A549 treated with AZD2906 at 1 μM for 4 hours (cell line): ENCODE data around the gene MLLT11. TPM values are rescaled to one million over a fixed set of nuclear protein-coding genes. Genes with fewer than 3 reads are reported as not detected.

Experiments
- total RNA-seq: library from RNA; stranded (reverse); fragments of 200-300 nt; extraction: Qiagen RNA extraction; gene quantifications from 5 replicates; pipeline ENCODE4 v1.2.3, GENCODE V29; 2022

MLLT11 gene
- 12.0 to 14.2 TPM (median 13.9 TPM) in 5 replicates for total RNA-seq

DNA sequence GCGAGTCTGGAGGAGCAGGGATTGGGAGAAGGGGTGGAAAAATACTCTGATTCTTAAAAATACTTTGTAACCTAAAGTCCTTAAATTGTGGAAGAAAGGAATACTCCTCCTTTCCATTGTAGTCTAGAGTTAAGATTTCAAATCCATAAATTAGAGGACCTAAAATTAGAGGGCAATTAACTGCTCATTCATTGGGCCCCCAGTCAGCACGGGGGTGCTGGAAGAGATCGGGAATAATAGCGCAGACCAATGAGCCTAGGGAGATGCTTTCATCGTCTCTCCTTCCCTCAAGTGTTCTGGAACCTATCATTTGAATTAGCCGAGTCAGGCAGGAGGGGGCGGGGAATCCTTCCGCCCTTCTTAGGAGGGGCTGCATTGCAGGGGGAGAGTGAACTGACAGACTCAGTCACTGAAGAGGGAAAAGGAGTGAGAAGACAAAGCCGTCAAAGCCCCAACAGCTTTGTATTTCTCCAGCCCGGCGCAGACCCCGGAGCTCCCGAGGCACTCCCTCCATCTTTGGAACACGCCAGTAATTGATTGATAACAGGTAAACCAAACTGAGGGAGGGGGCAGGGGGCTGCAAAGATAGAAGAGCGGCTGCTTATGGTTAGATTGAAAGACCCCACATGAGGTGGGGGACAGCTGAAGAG is at the start of gene MLLT11:
MLLT11 (plus strand) TSS at position 391 of the 650 bp plus-strand sequence. CDS start 6,828 bp downstream, outside the sequence.

GRCh38 chr1:151036356-151036755 is 23.8 kb upstream of the MLLT11 start, which contains the start of gene BNIPL:
Gene BNIPL (plus strand): TSS chr1:151036586. CDS start chr1:151036726, 140 bp downstream.

GRCh38 chr1:151047591-151047924 is 12.6 kb upstream of the MLLT11 start, which contains the start of gene C1orf56:
Gene C1orf56 (plus strand): TSS chr1:151047751. CDS start chr1:151047848, 97 bp downstream.

GRCh38 chr1:151059109-151060006 is 839 bp upstream of the MLLT11 start, which contains the start of gene CDC42SE1:
Gene CDC42SE1 (minus strand): TSS chr1:151059622. CDS start chr1:151055730, 3,892 bp downstream.

DNA sequence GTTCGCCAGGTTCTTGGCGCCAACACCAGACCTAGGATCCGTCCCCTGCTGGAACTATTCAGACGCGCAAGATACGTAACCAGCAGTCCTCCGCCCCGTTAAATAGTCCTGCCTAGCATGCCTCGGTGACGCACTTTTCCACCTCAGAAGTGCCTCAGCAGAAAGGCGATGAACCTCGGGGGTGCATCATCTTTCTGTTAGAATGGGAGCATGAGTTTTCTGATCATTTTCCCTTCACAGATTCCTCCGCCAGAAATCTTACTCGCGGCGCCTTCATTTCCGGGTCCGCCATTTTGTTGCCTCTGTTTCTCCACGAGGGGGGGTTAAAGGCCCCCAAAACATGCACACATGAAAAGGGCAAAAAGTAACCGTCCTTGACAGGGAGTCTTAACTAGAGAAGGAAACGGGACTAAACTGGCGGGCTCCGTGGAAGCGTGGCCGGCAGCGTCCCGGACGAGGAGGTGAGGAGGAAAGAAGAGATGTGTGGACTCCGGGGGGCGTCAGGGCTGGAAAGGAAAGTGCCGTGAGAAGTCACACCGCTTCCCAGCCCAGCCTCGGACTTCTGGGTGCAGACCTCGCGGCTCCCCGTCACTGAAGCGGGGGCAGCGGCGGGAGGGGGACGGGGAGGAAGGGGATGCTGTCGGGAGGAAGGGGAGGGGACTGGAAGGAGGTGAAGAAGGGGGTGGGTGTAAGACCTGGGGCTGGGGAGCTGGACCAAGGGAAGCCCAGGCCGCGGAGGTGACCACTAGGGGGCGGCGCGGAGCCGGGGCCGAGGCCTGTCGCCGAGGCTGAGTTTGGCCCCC is 10.5 kb downstream of the MLLT11 start, which contains the start of gene GABPB2:
GABPB2 (plus strand) TSS at position 288 of the 803 bp plus-strand sequence. CDS start 17,429 bp downstream, outside the sequence.

Other genes starting within 250 kb of the MLLT11 start
- 10.6 to 13.1 TPM (median 12.2 TPM) in 5 replicates for gene ARNT, start 183.8 kb upstream of the MLLT11 start, total RNA-seq
- not detected in 5 replicates for gene CTXND2, start 173.3 kb upstream of the MLLT11 start, total RNA-seq
- gene SETDB1, start 134.0 kb upstream of the MLLT11 start, total RNA-seq, result 20.7 to 23.2 TPM (median 21.6 TPM) in 5 replicates
- 230 to 240 TPM (median 231 TPM) in 5 replicates for gene CERS2, start 85.6 kb upstream of the MLLT11 start, total RNA-seq
- 0.56 to 1.0 TPM (median 0.72 TPM) in 5 replicates for gene ANXA9, start 78.1 kb upstream of the MLLT11 start, total RNA-seq
- gene MINDY1, start 53.5 kb upstream of the MLLT11 start, total RNA-seq, result 2.4 to 3.5 TPM (median 3.1 TPM) in 5 replicates
- gene PRUNE1, start 51.9 kb upstream of the MLLT11 start, total RNA-seq, result 12.1 to 17.8 TPM (median 16.5 TPM) in 5 replicates
- gene BNIPL, start 23.8 kb upstream of the MLLT11 start, total RNA-seq, result 0.04 to 0.16 TPM (median 0.15 TPM) in 5 replicates
- gene C1orf56, start 12.6 kb upstream of the MLLT11 start, total RNA-seq, result 5.4 to 7.8 TPM (median 6.7 TPM) in 5 replicates
- 74.5 to 87.3 TPM (median 78.1 TPM) in 5 replicates for gene CDC42SE1, start 775 bp upstream of the MLLT11 start, total RNA-seq
- 2.5 to 3.3 TPM (median 2.9 TPM) in 5 replicates for gene GABPB2, start 10.4 kb downstream of the MLLT11 start, total RNA-seq
- 1.2 to 2.4 TPM (median 1.8 TPM) in 5 replicates for gene SEMA6C, start 86.2 kb downstream of the MLLT11 start, total RNA-seq
- not detected in 5 replicates for gene TNFAIP8L2, start 96.3 kb downstream of the MLLT11 start, total RNA-seq
- 5.1 to 7.6 TPM (median 5.9 TPM) in 5 replicates for gene LYSMD1, start 105.5 kb downstream of the MLLT11 start, total RNA-seq
- gene SCNM1, start 105.7 kb downstream of the MLLT11 start, total RNA-seq, result 44.2 to 52.2 TPM (median 45.8 TPM) in 5 replicates
- 0.24 to 0.29 TPM (median 0.28 TPM) in 3 of 5 replicates, not detected in the others for gene TMOD4, start 115.6 kb downstream of the MLLT11 start, total RNA-seq
- 45.3 to 64.3 TPM (median 46.2 TPM) in 5 replicates for gene VPS72, start 129.8 kb downstream of the MLLT11 start, total RNA-seq
- 49.3 to 62.2 TPM (median 52.8 TPM) in 5 replicates for gene PIP5K1A, start 138.2 kb downstream of the MLLT11 start, total RNA-seq
- gene PSMD4, start 194.3 kb downstream of the MLLT11 start, total RNA-seq, result 156 to 191 TPM (median 190 TPM) in 5 replicates
- 12.3 to 15.7 TPM (median 13.9 TPM) in 5 replicates for gene ZNF687, start 221.9 kb downstream of the MLLT11 start, total RNA-seq